Measurements from ENCODE around the gene GFRA1. TPM values are rescaled to one million over a fixed set of nuclear protein-coding genes. Genes with fewer than 3 reads are reported as not detected.

GFRA1 gene
- total and polyA plus RNA-seq, 7 experiments from 2014 or later = not detected

- H3K4me3 ChIP-seq (ENCODE audit: low read length) = no peak overlapping the region
- ATAC-seq = no peak
- H3K36me3 Mint-ChIP-seq = no peaks in the 10 kb centered on the region
Measured at GRCh38 chr10:116216676-116217075, 56.3 kb downstream of the GFRA1 start.

GRCh38 chr10:116215651-116216050 lies 57.4 kb downstream of the GFRA1 start:
- Histone ChIP-seq H3K4me3 (ENCODE audit: low read length) (no peak overlapping the region), H3K36me3 (ENCODE audit: control insufficient read depth in 2 of 3, insufficient read depth in 3 of 3, low read length in 3 of 3) (no peaks in the 10 kb centered on the region), H3K9me3 (ENCODE audit: control insufficient read depth in 2 of 3, low read length in 3 of 3) (no peaks in the 10 kb centered on the region), H3K27ac (ENCODE audit: low read depth, low read length) (no peak overlapping the region), H3K27me3 (ENCODE audit: control insufficient read depth in 2 of 2, insufficient read depth in 2 of 2, low read length in 2 of 2) (no peaks in the 10 kb centered on the region), H3K4me1 (ENCODE audit: control insufficient read depth in 2 of 2, insufficient read depth in 2 of 2, low read length in 2 of 2) (no peaks in the 10 kb centered on the region)
- H3K27me3 Mint-ChIP-seq = peaks cover 0 to 10% (median 0%) of the 10 kb centered on the region in 5 donors
- intact Hi-C loops (cut with micrococcal nuclease) = no loop called here
- ChIA-PET CTCF (no interaction called here), POLR2A (no interaction called here)
- ATAC-seq (no peak), DNase-seq (no peak)
- no peak overlapping the region for H3K4me3 Mint-ChIP-seq
- H3K27ac Mint-ChIP-seq = no peak overlapping the region
- no peaks in the 10 kb centered on the region for H3K36me3 Mint-ChIP-seq
- no peaks in the 10 kb centered on the region for H3K4me1 Mint-ChIP-seq
- H3K9me3 Mint-ChIP-seq = no peaks in the 10 kb centered on the region

More at GRCh38 chr10:116216676-116217075, 56.3 kb downstream of the GFRA1 start:
- H3K36me3 ChIP-seq (ENCODE audit: control insufficient read depth in 2 of 3, insufficient read depth in 3 of 3, low read length in 3 of 3) = no peaks in the 10 kb centered on the region
- H3K9me3 ChIP-seq (ENCODE audit: control insufficient read depth in 2 of 3, low read length in 3 of 3) = no peaks in the 10 kb centered on the region
- Mint-ChIP-seq H3K9me3 (no peaks in the 10 kb centered on the region), H3K4me1 (no peaks in the 10 kb centered on the region), H3K4me3 (no peak overlapping the region), H3K27ac (no peak overlapping the region), H3K27me3 (peaks cover 0 to 10% (median 0%) of the 10 kb centered on the region in 5 donors)
- no peak overlapping the region for H3K27ac ChIP-seq (ENCODE audit: low read depth, low read length)
- CTCF ChIA-PET = no interaction called here
- DNase-seq = no peak
- no peaks in the 10 kb centered on the region for H3K27me3 ChIP-seq (ENCODE audit: control insufficient read depth in 2 of 2, insufficient read depth in 2 of 2, low read length in 2 of 2)
- POLR2A ChIA-PET = no interaction called here
- intact Hi-C loops (cut with micrococcal nuclease) = no loop called here
- no peaks in the 10 kb centered on the region for H3K4me1 ChIP-seq (ENCODE audit: control insufficient read depth in 2 of 2, insufficient read depth in 2 of 2, low read length in 2 of 2)

- intact Hi-C loops (cut with micrococcal nuclease) = no loop called here
- CTCF ChIA-PET = no interaction called here
- no peak overlapping the region for H3K27ac ChIP-seq (ENCODE audit: low read depth, low read length)
Measured at GRCh38 chr10:116211682-116212081, 61.3 kb downstream of the GFRA1 start.

GRCh38 chr10:116210588-116211346 lies 62.2 kb downstream of the GFRA1 start:
- ATAC-seq = peak; percentile 10

More at GRCh38 chr10:116211682-116212081, 61.3 kb downstream of the GFRA1 start:
- no peak overlapping the region for H3K4me3 ChIP-seq (ENCODE audit: low read length)
- H3K4me1 Mint-ChIP-seq = no peaks in the 10 kb centered on the region
- no peaks in the 10 kb centered on the region for H3K9me3 ChIP-seq (ENCODE audit: control insufficient read depth in 2 of 3, low read length in 3 of 3)
- H3K27me3 Mint-ChIP-seq = peaks cover 0 to 15% (median 0%) of the 10 kb centered on the region in 5 donors
- DNase-seq (no peak), ATAC-seq (no peak)
- no peak overlapping the region for H3K4me3 Mint-ChIP-seq
- H3K4me1 ChIP-seq (ENCODE audit: control insufficient read depth in 2 of 2, insufficient read depth in 2 of 2, low read length in 2 of 2) = no peaks in the 10 kb centered on the region
- H3K27me3 ChIP-seq (ENCODE audit: control insufficient read depth in 2 of 2, insufficient read depth in 2 of 2, low read length in 2 of 2) = no peaks in the 10 kb centered on the region
- H3K36me3 Mint-ChIP-seq = no peaks in the 10 kb centered on the region
- H3K9me3 Mint-ChIP-seq = peaks cover 0 to 6% (median 0%) of the 10 kb centered on the region in 11 donors
- POLR2A ChIA-PET = no interaction called here
- no peak overlapping the region for H3K27ac Mint-ChIP-seq
- H3K36me3 ChIP-seq (ENCODE audit: control insufficient read depth in 2 of 3, insufficient read depth in 3 of 3, low read length in 3 of 3) = no peaks in the 10 kb centered on the region

GRCh38 chr10:116209781-116210180 lies 63.2 kb downstream of the GFRA1 start:
- H3K27me3 ChIP-seq (ENCODE audit: control insufficient read depth in 2 of 2, insufficient read depth in 2 of 2, low read length in 2 of 2) = no peaks in the 10 kb centered on the region
- ChIA-PET POLR2A (no interaction called here), CTCF (interaction anchor here (0.5 kb wide), 1 partner anchor 260 kb away, joined by 3 read pairs; no protein-coding TSS in a partner anchor)
- H3K36me3 ChIP-seq (ENCODE audit: control insufficient read depth in 2 of 3, insufficient read depth in 3 of 3, low read length in 3 of 3) = no peaks in the 10 kb centered on the region
- peaks cover 0 to 6% (median 0%) of the 10 kb centered on the region in 11 donors for H3K9me3 Mint-ChIP-seq
- no peaks in the 10 kb centered on the region for H3K36me3 Mint-ChIP-seq
- no peaks in the 10 kb centered on the region for H3K9me3 ChIP-seq (ENCODE audit: control insufficient read depth in 2 of 3, low read length in 3 of 3)
- no peak overlapping the region for H3K4me3 ChIP-seq (ENCODE audit: low read length)
- DNase-seq (no peak), ATAC-seq (no peak)
- no peaks in the 10 kb centered on the region for H3K4me1 Mint-ChIP-seq
- no peaks in the 10 kb centered on the region for H3K4me1 ChIP-seq (ENCODE audit: control insufficient read depth in 2 of 2, insufficient read depth in 2 of 2, low read length in 2 of 2)
- H3K27me3 Mint-ChIP-seq = peaks cover 0 to 10% (median 0%) of the 10 kb centered on the region in 5 donors
- intact Hi-C loops (cut with micrococcal nuclease) = no loop called here
- no peak overlapping the region for H3K4me3 Mint-ChIP-seq
- H3K27ac Mint-ChIP-seq = no peak overlapping the region
- H3K27ac ChIP-seq (ENCODE audit: low read depth, low read length) = no peak overlapping the region

More at GRCh38 chr10:116210588-116211346, 62.2 kb downstream of the GFRA1 start:
- Histone ChIP-seq H3K27me3 (ENCODE audit: control insufficient read depth in 2 of 2, insufficient read depth in 2 of 2, low read length in 2 of 2) (no peaks in the 10 kb centered on the region), H3K4me1 (ENCODE audit: control insufficient read depth in 2 of 2, insufficient read depth in 2 of 2, low read length in 2 of 2) (no peaks in the 10 kb centered on the region), H3K27ac (ENCODE audit: low read depth, low read length) (no peak overlapping the region), H3K36me3 (ENCODE audit: control insufficient read depth in 2 of 3, insufficient read depth in 3 of 3, low read length in 3 of 3) (no peaks in the 10 kb centered on the region), H3K4me3 (ENCODE audit: low read length) (no peak overlapping the region), H3K9me3 (ENCODE audit: control insufficient read depth in 2 of 3, low read length in 3 of 3) (no peaks in the 10 kb centered on the region)
- peaks cover 0 to 6% (median 0%) of the 10 kb centered on the region in 11 donors for H3K9me3 Mint-ChIP-seq
- H3K27me3 Mint-ChIP-seq = peaks cover 0 to 10% (median 0%) of the 10 kb centered on the region in 5 donors
- H3K36me3 Mint-ChIP-seq = no peaks in the 10 kb centered on the region
- ChIA-PET CTCF (no interaction called here), POLR2A (interaction anchor here (0.8 kb wide), 1 partner anchor 85 kb away, joined by 3 read pairs; no protein-coding TSS in a partner anchor)
- no peak for DNase-seq
- H3K4me1 Mint-ChIP-seq = no peaks in the 10 kb centered on the region
- intact Hi-C loops (cut with micrococcal nuclease) = no loop called here
- H3K4me3 Mint-ChIP-seq = no peak overlapping the region
- H3K27ac Mint-ChIP-seq = no peak overlapping the region

GRCh38 chr10:116208956-116209567 lies 63.9 kb downstream of the GFRA1 start:
- CTCF ChIA-PET = no interaction called here
- DNase-seq = no peak
- POLR2A ChIA-PET = no interaction called here
- no peak overlapping the region for H3K4me3 ChIP-seq (ENCODE audit: low read length)
- H3K4me1 ChIP-seq (ENCODE audit: control insufficient read depth in 2 of 2, insufficient read depth in 2 of 2, low read length in 2 of 2) = no peaks in the 10 kb centered on the region
- H3K27ac ChIP-seq (ENCODE audit: low read depth, low read length) = no peak overlapping the region
- no peaks in the 10 kb centered on the region for H3K36me3 ChIP-seq (ENCODE audit: control insufficient read depth in 2 of 3, insufficient read depth in 3 of 3, low read length in 3 of 3)
- Mint-ChIP-seq H3K9me3 (peaks cover 0 to 6% (median 0%) of the 10 kb centered on the region in 11 donors), H3K4me3 (no peak overlapping the region), H3K36me3 (no peaks in the 10 kb centered on the region), H3K4me1 (no peaks in the 10 kb centered on the region), H3K27me3 (peaks cover 0 to 10% (median 0%) of the 10 kb centered on the region in 5 donors), H3K27ac (no peak overlapping the region)
- intact Hi-C loops (cut with micrococcal nuclease) = no loop called here
- no peak for ATAC-seq
- H3K9me3 ChIP-seq (ENCODE audit: control insufficient read depth in 2 of 3, low read length in 3 of 3) = no peaks in the 10 kb centered on the region
- H3K27me3 ChIP-seq (ENCODE audit: control insufficient read depth in 2 of 2, insufficient read depth in 2 of 2, low read length in 2 of 2) = no peaks in the 10 kb centered on the region
